CD4-positive, alpha-beta T cell treated with Interleukin-10 for 1 hour (primary cell): ENCODE measurements around the gene CD247.
A peak's percentile ranks its signal among the peaks of the same experiment; 100 is the strongest.

Source experiments
- DNase-seq: peaks from one replicate; pipeline ENCODE4 v3.0.0-alpha.2; 2020

Gene CD247

GRCh38 chr1:167434306-167434705, 84.0 kb downstream of the CD247 start:
- no peak for DNase-seq

GRCh38 chr1:167433884-167434283, 84.4 kb downstream of the CD247 start:
- no peak for DNase-seq

GRCh38 chr1:167432780-167433179, 85.5 kb downstream of the CD247 start:
- no peak for DNase-seq

- DNase-seq, result no peak
Measured at GRCh38 chr1:167431909-167432650, 86.2 kb downstream of the CD247 start.

GRCh38 chr1:167431261-167431908, 86.9 kb downstream of the CD247 start:
- DNase-seq, result no peak

GRCh38 chr1:167430849-167431242, 87.5 kb downstream of the CD247 start:
- DNase-seq, result no peak

- DNase-seq, result no peak
Measured at GRCh38 chr1:167430134-167430848, 88.0 kb downstream of the CD247 start.

GRCh38 chr1:167429612-167430011, 88.7 kb downstream of the CD247 start:
- no peak for DNase-seq

- no peak for DNase-seq
Measured at GRCh38 chr1:167428395-167428794, 89.9 kb downstream of the CD247 start.

GRCh38 chr1:167427848-167428247, 90.5 kb downstream of the CD247 start:
- DNase-seq, result no peak

- no peak for DNase-seq
Measured at GRCh38 chr1:167426716-167427115, 91.6 kb downstream of the CD247 start.

GRCh38 chr1:167425482-167425881, 92.8 kb downstream of the CD247 start:
- no peak for DNase-seq

- no peak for DNase-seq
Measured at GRCh38 chr1:167423684-167424619, 94.4 kb downstream of the CD247 start.

GRCh38 chr1:167420510-167420909, 97.8 kb downstream of the CD247 start:
- DNase-seq, result no peak

- DNase-seq, result no peak
Measured at GRCh38 chr1:167419245-167419644, 99.1 kb downstream of the CD247 start.

- no peak for DNase-seq
Measured at GRCh38 chr1:167418391-167418790, 99.9 kb downstream of the CD247 start.

GRCh38 chr1:167416506-167416905, 101.8 kb downstream of the CD247 start:
- DNase-seq, result no peak

GRCh38 chr1:167413328-167413727, 105.0 kb downstream of the CD247 start:
- DNase-seq, result no peak

GRCh38 chr1:167412920-167413319, 105.4 kb downstream of the CD247 start:
- DNase-seq, result no peak

GRCh38 chr1:167412072-167412471, 106.3 kb downstream of the CD247 start:
- no peak for DNase-seq

- peak; percentile 18 for DNase-seq
Measured at GRCh38 chr1:167409183-167409582, 109.1 kb downstream of the CD247 start.

GRCh38 chr1:167408355-167408754, 110.0 kb downstream of the CD247 start:
- no peak for DNase-seq

- no peak for DNase-seq
Measured at GRCh38 chr1:167404908-167405307, 113.4 kb downstream of the CD247 start.
